ENCODE data around the gene RNF10. TPM values are rescaled to one million over a fixed set of nuclear protein-coding genes. Genes with fewer than 3 reads are reported as not detected.

RNF10 gene
- total and polyA plus RNA-seq, 9 of the 15 experiments (the other 6 are each of a cell fraction or from before 2014, with no cell fraction given): 43.0 to 139 (median 80.1) TPM

GRCh38 chr12:120592121-120593049 lies 58.2 kb downstream of the RNF10 start (continued):
- TF ChIP-seq CHD7 (IDR thresholded peaks at IDR 0.05; ENCODE audit: low read depth, low read length) (no peak), E2F8 (IDR thresholded peaks at IDR 0.05; ENCODE audit: low read depth, partially characterized antibody) (no peak), MTA3 (IDR thresholded peaks at IDR 0.05; ENCODE audit: borderline replicate concordance) (no peak), HINFP (tag; conservative IDR thresholded peaks at IDR 0.05; ENCODE audit: low read depth) (no peak), THAP7 (CRISPR knock-in tag; IDR thresholded peaks at IDR 0.05) (no peak), ZNF354B (CRISPR knock-in tag; IDR thresholded peaks at IDR 0.05) (no peak), USF2 (CRISPR knock-in tag; IDR thresholded peaks at IDR 0.05) (0 out of 2 replicates have a peak, but pooled peaks have one; percentile 22), SMAD2 (IDR thresholded peaks at IDR 0.05; ENCODE audit: low read depth, low read length) (no peak)

Measured in K562 (cell line).